Glutamatergic neuron (in vitro differentiated cells): Measurements from ENCODE around the gene MYO15B. TPM values are rescaled to one million over a fixed set of nuclear protein-coding genes. Genes with fewer than 3 reads are reported as not detected.

ENCODE experiments used
- DNase-seq: peaks from one replicate; pipeline ENCODE4 v3.0.0; 2022
- H3K27ac Mint-ChIP-seq: one replicate; pipeline ENCODE4 v1.8.0; 2020; ENCODE audit warnings: mild to moderate bottlenecking, mixed read lengths, inconsistent platforms; ENCODE audit not compliant: unreplicated experiment
- H3K27me3 Mint-ChIP-seq: one replicate; pipeline ENCODE4 v1.8.0; 2020; ENCODE audit warnings: mild to moderate bottlenecking, moderate library complexity, mixed read lengths, inconsistent platforms; ENCODE audit not compliant: unreplicated experiment
- H3K36me3 Mint-ChIP-seq: one replicate; pipeline ENCODE4 v1.8.0; 2020; ENCODE audit warnings: mild to moderate bottlenecking, mixed read lengths, inconsistent platforms; ENCODE audit not compliant: unreplicated experiment
- H3K4me1 Mint-ChIP-seq: one replicate; pipeline ENCODE4 v1.8.0; 2020; ENCODE audit warnings: mild to moderate bottlenecking, low read depth, mixed read lengths, inconsistent platforms; ENCODE audit not compliant: unreplicated experiment
- H3K4me3 Mint-ChIP-seq: one replicate; pipeline ENCODE4 v1.8.0; 2020; ENCODE audit warnings: mild to moderate bottlenecking, mixed read lengths, inconsistent platforms; ENCODE audit not compliant: unreplicated experiment
- H3K9me3 Mint-ChIP-seq: one replicate; pipeline ENCODE4 v1.8.0; 2020; ENCODE audit warnings: mild to moderate bottlenecking, moderate library complexity, mixed read lengths, inconsistent platforms; ENCODE audit not compliant: unreplicated experiment
- total RNA-seq: library from RNA; stranded (reverse); fragmentation: NEBNext Ultra II Directional; extraction: Animal tissue kit (Norgen Biotek cat#: 25700); gene quantifications from one replicate; pipeline ENCODE4 v1.2.1, GENCODE V29; 2021; ENCODE audit not compliant: unreplicated experiment
- TF ChIP-seq, protein P1 (sequence below): fragments of 200-600 bp; sonication (generic); IDR thresholded peaks from one replicate; pipeline ENCODE4 v1.5.0; 2021; ENCODE audit not compliant: partially characterized antibody, unreplicated experiment

The MYO15B gene
- total RNA-seq, 1 donor from 2014 or later = 82.6 TPM

DNA sequence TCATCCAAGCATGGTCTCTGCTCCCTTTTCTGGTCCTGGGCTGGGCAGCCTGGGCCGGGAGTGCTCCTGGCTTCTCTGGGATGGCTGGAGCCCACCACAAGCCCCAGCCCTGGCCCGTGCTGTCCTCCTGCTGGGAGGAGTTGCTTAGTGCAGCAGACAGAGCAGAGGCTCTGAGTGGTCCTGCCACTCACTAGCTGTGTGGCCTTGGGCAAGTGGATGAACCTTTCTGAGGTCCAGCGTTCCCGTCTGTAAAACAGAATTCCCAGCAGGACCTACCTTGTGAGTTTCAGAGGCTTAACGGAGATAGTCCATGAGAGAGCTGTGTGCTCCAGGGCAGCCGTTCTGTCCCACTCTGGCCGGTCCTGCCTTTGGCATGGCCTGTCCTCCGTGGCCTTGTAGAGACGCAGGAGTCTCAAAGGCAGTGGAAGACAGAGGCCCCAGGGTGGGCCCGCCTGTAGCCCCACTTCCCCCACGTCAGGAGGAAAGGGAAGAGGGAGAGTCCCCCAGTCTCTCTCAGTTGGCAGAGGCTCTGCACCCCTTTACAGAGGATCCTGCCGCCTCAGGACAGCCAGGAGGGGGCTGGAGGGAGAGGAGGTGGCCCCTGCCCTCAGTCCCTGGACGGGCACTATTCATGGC, 7.8 kb downstream of the MYO15B start:
- no peak overlapping the region for H3K27ac Mint-ChIP-seq
- H3K27me3 Mint-ChIP-seq = peaks cover 6% of the 10 kb centered on the region
- no peak overlapping the region for H3K4me3 Mint-ChIP-seq
- no peaks in the 10 kb centered on the region for H3K36me3 Mint-ChIP-seq
- no peaks in the 10 kb centered on the region for H3K4me1 Mint-ChIP-seq
- DNase-seq = no peak
- TF ChIP-seq, protein P1, sequence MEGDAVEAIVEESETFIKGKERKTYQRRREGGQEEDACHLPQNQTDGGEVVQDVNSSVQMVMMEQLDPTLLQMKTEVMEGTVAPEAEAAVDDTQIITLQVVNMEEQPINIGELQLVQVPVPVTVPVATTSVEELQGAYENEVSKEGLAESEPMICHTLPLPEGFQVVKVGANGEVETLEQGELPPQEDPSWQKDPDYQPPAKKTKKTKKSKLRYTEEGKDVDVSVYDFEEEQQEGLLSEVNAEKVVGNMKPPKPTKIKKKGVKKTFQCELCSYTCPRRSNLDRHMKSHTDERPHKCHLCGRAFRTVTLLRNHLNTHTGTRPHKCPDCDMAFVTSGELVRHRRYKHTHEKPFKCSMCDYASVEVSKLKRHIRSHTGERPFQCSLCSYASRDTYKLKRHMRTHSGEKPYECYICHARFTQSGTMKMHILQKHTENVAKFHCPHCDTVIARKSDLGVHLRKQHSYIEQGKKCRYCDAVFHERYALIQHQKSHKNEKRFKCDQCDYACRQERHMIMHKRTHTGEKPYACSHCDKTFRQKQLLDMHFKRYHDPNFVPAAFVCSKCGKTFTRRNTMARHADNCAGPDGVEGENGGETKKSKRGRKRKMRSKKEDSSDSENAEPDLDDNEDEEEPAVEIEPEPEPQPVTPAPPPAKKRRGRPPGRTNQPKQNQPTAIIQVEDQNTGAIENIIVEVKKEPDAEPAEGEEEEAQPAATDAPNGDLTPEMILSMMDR = no peak
- peaks cover 5% of the 10 kb centered on the region for H3K9me3 Mint-ChIP-seq

DNA sequence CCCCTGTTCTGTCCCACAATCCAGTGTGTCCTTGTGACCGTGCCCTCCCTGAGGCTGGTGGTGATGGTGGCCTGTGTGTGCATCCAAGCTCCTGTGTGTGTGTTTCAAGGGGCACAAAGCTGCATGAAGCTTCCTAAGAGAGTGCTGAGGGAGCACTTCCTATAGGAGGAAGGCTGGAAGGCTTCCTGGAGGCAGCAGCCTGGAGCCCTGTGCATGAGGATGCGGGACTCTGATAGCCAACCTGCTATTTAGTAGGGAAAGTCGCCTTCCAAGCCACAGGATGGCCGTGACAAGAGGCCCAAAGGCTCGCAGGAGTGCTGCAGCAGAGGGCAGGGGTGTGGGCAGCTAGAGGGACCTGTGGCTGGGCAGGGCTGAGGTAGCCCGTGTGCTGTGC, 8.3 kb downstream of the MYO15B start:
- no peak for DNase-seq
- Mint-ChIP-seq H3K27ac (no peak overlapping the region), H3K4me1 (no peaks in the 10 kb centered on the region), H3K36me3 (no peaks in the 10 kb centered on the region), H3K27me3 (peaks cover 4% of the 10 kb centered on the region), H3K9me3 (peaks cover 5% of the 10 kb centered on the region), H3K4me3 (no peak overlapping the region)
- TF ChIP-seq, protein P1 = no peak

DNA sequence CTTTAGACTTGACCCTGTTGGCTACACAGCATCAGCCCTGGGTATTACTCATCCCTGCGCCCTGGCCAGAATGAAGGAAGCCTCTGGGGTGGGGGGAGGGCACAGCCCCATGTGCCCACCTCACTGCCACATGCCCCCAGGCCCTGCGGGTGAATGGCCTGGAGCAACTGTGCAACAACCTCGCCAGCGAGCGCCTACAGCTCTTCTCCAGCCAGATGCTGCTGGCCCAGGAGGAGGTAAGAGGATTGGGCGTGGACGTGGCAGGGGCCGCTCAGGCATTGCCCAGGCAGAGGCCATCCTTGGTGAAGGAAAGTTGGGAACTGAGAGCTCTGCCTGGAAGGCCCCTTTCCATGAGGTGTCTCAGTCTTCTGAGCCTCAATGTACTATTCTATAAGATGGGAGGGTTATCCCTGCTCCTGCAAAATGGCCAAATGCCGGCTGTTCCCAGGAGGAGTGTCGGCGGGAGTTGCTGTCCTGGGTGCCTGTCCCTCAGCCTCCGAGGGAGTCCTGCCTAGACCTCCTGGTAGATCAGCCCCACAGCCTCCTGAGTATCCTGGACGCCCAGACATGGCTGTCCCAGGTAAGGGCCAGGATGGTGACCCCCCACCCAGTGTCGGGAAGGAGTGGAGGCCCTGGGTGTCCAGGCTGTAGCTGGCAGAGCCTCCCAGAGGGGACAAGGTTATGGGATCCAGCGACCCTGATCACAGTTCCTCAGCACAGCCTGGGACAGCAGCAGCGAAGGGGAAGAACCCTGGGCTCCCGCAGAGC, 8.9 kb downstream of the MYO15B start:
- H3K4me1 Mint-ChIP-seq = no peaks in the 10 kb centered on the region
- DNase-seq = no peak
- no peak overlapping the region for H3K4me3 Mint-ChIP-seq
- no peak overlapping the region for H3K27ac Mint-ChIP-seq
- TF ChIP-seq, protein P1 = no peak
- H3K36me3 Mint-ChIP-seq = no peaks in the 10 kb centered on the region
- H3K27me3 Mint-ChIP-seq = peaks cover 2% of the 10 kb centered on the region
- peaks cover 6% of the 10 kb centered on the region for H3K9me3 Mint-ChIP-seq

DNA sequence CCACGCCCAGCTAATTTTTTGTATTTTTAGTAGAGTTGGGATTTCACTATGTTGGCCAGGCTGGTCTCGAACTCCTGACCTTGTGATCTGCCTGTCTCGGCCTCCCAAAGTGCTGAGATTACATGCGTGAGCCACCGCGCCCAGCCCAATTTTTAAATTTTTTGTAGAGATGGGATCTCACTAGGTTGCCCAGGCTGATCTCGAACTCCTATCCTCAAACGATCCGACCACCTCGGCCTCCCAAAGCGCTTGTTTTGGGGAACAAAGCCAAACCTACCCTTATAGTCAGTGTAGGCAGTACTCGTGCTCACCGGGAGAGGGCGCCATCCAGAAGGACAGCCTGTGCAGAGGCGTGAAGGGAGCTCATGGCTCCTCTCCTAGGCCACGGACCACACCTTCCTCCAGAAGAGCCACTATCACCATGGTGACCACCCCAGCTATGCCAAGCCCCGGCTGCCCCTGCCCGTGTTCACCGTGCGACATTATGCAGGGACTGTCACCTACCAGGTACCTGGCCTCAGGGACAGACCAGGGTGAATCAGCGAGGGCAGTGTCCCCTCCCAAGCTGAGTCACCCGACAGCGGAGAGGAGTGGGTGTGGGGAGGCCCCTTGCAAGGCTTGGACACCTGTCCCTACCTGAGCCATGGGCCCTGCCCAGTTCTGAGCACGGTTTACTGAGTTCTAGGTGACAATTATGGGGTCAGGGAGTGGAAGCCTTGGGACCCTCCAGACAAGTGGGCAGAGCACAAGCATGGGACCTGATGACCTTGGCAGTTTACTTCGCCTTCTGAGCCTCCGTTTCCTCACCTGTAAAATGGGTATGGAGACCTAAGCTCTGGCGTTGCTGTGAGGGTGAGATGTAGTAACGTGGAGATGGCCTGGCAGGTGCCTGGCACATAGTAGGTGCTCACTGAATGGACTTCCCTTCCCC, 13.7 kb downstream of the MYO15B start:
- H3K36me3 Mint-ChIP-seq = no peaks in the 10 kb centered on the region
- TF ChIP-seq, protein P1 = peak; percentile 78
- DNase-seq = peak; percentile 74

More for the DNA sequence above, 13.7 kb downstream of the MYO15B start:
- Mint-ChIP-seq H3K4me1 (no peaks in the 10 kb centered on the region), H3K4me3 (no peak overlapping the region), H3K9me3 (peaks cover 4% of the 10 kb centered on the region), H3K27ac (no peak overlapping the region), H3K27me3 (no peaks in the 10 kb centered on the region)
